Activated gamma-delta T cell treated with Interleukin-2 at 50 U/mL for 16 hours (primary cell): ENCODE data around the gene TBC1D22B.

Experiments used
- DNase-seq: peaks from one replicate; pipeline ENCODE4 v3.0.0-alpha.2; 2020

Gene TBC1D22B, protein sequence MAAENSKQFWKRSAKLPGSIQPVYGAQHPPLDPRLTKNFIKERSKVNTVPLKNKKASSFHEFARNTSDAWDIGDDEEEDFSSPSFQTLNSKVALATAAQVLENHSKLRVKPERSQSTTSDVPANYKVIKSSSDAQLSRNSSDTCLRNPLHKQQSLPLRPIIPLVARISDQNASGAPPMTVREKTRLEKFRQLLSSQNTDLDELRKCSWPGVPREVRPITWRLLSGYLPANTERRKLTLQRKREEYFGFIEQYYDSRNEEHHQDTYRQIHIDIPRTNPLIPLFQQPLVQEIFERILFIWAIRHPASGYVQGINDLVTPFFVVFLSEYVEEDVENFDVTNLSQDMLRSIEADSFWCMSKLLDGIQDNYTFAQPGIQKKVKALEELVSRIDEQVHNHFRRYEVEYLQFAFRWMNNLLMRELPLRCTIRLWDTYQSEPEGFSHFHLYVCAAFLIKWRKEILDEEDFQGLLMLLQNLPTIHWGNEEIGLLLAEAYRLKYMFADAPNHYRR

DNA sequence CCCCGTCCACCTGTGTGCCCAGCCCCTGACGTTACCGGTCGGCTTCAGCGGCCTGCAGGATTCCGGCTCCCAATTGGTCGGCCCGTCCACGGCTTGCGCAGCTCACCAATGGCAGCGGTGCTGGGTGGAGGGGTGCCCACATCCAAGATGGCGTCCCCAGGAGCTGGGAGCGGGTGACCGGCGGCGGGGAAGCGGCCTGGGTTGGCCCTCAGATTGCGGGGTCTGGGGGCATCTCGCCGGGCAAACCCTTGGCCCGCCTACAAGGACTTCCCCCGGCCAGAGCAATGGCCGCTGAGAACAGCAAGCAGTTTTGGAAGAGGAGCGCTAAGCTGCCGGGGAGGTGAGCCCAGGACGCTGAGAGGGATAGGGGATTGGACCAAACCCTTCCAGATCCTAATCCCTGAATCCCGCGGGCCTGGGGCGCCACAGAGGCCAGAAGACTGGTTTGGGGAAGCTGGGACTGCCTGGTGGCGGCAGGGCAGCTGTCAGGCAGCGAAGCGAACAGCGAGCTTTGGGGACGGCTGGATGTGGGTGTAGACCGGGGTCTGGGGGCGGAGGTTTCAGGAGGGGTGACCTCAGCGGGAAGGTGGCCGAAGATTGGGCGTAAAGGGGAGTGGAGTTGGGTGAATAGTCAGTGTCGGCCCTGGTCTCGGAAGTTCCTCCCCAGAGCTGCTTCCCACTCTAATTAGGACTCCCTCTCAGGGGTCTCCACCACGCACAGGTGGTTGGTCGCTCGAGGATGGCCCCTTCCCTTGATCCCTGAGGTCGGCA is at the start of gene TBC1D22B, which contains the start of gene TMEM217:
Gene TBC1D22B (plus strand): TSS at position 139 of the 771 bp plus-strand sequence. CDS start 146 bp downstream, at position 285.
Gene TMEM217 (minus strand): TSS at position 511 of the 771 bp plus-strand sequence. CDS start 39,114 bp downstream, outside the sequence.
- peak; percentile 94 for DNase-seq

DNA sequence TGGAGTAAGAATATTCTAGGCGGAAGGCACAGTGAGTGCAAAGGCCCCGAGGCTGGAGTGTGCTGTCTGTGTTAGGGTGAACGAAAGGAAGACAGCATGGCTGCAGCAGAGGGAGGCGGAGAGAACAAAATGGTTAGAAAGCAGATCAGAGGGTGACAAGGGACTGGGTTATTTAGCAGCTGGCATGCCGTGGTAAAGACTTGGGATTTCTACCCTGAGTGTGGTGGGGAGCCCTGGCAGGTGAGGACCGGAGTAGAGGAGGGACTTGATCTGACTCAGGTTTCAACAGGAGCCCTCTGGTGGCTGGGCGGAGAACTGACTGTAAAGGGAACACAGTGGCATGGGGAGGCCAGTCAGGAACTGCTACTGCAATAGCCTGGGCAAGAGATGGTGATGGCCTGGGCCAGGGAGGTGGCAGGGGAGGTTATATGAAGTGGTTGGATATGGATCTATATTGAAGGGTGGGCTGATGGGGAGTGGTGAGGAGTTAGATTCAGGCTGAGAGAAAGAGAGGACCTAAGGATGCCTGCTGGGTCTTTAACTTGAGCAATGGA is 49.6 kb upstream of the TBC1D22B start:
- DNase-seq: peak; percentile 89

DNA sequence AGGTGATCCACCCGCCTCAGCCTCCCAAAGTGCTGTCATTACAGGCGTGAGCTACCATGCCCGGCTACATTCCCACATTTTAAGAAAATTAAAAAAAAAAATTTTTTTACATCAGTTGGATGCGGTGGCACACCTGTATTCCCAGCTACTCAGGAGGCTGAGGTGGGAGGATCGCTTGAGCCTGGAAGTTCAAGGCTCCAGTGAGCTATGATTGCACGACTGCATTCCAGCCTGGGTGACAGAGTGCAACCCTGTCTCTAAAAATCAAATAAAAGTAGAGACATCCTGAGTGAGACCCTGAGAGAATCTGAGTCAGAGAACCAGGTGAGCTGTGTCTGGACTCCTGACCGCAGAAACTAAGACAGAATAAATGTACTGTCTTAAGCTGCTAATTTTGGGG is 48.8 kb upstream of the TBC1D22B start:
- DNase-seq: no peak

DNA sequence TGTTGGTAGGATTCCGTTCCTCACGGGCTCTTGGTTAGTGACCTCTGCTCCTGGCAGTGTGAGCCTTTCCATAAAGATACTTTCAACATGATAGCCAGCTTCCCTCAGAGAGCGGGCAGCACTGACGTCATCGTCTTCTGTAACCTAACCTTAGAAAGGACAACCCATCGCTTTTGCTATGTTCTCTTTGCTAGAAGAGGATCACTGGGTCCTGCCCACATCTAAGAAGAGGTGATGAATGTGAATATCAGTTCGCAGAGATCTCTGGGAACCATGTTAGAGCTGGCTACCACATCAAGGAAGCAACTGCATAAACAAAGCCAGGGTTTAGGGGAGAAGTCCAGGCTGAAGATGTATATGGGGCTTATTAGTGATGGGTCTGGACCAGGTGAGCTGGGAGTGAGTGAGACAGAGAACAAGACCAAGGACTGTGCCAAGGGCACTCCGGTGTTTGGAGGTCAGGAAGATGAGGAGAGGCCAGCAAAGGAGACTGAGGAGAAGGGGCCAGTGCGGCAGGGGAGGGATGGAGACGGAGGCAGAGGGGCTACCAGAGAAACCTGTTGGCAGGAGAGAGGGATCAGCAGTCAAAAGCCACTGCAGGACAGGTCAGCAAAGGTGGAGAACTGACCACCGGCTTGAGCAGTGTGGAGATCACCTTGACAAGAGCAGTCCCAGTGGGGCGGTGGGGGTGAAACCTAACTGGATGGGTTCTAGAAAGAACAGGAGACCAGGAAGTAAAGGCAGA is 47.9 kb upstream of the TBC1D22B start:
- peak; percentile 43 for DNase-seq

DNA sequence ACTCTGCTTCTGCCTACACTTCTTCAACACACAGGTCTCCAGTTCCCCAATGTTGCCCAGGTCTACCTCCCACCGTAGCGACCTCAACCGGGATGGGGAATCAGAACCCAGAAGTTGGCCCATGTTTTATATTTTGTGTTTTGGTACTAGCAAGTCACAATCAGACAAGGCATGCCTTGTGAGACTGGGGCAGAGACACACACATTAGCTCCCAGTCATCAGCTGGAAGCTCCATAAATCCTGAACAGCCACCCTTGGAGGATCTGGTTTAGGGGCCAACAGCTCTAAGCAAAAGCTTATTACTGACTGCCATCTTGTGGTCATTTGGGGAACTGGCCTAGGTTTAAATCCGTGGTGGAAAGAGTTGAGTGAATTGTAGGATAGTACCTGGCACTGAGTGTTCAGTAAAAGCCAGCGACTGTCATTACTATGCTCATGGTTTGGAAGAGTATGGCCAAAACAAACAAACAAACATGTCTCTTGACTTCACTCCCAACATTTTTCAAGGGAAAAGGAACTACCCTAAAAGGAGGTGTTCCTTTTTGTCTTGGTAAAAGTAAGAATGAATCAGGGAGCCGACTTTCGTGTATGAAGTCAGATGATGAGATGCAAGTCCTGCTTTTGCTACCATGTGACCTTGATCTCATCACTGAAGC is 47.1 kb upstream of the TBC1D22B start:
- DNase-seq: peak; percentile 83

DNA sequence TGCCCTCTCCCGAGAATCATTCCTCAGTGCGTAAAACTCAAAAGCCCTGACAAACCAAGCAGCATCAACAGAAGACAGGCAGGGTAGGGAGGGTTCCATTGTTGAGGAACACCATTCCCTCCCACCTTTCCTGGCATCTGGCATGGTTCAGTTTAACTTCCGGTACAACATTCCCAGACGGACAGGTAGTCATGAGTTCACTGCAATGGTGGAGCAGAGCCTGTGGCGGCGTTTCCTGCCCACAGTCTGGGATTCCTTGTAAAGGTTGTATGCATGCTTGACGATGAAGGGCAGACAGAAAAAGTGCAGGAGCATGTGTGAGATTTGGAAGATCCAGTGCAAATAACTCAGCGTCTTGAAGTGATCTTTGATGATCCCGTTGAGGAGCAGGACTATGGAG is 45.3 kb upstream of the TBC1D22B start:
- DNase-seq: no peak

DNA sequence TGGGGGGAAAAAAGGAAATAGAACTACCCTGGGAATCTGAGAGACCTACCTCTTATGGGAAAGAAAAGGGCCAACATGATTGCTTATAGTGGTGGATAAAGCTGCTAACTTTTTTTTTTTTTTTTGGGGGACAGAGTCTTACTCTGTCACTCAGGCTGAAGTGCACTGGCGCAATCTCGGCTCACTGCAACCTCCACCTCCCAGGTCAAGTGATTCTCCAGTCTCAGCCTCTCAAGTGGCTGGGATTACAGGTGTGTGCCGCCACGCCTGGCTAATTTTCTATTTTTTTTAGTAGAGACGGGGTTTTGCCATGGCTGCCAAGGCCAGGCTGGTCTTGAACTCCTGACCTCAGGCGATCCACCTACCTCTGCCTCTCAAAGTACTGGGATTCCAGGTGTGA is 39.5 kb upstream of the TBC1D22B start:
- no peak for DNase-seq

DNA sequence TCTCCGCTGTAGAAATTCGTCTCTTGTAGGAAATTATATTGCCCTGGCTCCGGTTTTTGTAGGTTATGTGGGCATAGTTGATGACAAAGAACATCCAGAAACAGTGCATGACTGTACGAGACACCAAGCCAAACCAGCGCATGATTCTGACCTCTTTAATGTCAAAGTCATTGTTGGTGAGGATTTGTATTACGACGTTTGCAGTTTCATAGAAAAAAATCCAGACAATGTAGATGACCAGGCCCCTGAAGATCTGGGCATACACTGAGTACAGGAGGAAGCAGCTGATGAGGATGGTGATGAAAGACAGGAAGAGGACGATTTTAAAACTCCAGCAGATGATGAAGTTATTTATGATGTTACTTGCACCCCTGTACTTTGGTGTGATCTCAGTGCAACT is 39.1 kb upstream of the TBC1D22B start:
- DNase-seq: no peak

DNA sequence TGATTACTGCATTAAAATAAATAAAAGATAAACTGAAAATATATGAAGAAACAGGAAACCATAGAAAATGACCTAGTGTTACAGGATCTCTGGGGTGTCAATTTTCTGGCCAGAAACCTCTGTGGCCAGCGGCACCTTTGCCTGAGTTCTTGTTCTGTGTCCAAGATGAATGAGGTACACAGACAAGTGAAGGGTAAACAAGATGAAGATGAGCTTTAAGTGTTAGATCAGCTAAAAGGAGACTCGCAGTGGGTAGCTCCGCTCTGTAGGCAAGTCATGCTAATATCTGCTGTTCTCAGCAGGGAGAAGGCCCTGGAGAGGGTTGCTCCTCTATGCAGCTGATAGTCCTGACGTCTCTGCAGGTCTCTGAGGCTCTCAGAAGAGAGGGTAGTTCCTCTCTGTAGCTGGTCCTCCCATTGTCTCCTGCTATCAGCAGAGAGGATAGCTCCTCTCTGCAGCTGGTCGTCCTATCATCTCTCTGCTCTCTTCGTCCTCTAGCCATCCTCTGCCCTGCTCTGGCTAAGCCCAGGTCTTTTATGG is 35.9 kb upstream of the TBC1D22B start:
- DNase-seq: no peak

DNA sequence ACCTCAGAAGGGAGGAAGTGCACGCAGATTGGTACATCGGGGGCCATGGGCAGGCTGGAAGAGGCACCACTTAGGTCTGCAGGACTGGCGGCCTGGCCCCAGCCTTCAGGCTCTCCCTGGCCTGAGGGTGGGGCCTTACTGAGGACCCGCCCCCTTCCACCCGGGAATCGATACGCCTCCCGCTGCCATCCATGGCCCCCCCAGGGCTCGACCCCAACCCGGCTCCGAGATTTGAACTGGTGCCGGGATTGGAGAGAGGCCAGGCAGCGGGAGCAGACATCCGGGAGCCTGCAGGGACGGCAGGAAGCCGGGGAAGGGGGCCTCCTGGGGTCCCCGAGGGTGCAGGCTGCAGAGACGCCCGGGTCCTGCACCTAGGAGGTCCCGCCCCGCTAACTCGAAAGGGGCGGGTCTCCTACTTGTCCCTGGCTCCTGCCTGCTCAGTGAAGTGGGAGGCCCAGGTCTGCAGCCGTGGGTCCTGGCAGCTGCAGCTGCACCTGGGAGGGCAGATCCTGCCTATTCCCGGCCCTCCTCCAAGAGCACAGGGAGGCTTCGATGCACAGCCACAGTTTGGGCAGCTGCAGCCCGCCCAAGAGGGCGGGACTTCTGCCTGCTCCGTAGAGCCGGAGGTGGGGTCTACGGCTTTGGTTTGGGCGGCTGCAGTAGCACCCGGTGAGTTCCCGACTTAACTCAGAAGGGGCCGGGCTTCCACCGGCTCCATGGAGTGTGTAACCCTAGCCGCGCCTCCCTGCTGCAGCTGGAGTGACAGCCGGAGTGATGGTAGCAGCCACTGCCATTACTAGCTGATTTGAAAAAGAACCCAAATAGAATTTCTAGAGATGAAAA is 35.2 kb upstream of the TBC1D22B start:
- DNase-seq: peak; percentile 55

DNA sequence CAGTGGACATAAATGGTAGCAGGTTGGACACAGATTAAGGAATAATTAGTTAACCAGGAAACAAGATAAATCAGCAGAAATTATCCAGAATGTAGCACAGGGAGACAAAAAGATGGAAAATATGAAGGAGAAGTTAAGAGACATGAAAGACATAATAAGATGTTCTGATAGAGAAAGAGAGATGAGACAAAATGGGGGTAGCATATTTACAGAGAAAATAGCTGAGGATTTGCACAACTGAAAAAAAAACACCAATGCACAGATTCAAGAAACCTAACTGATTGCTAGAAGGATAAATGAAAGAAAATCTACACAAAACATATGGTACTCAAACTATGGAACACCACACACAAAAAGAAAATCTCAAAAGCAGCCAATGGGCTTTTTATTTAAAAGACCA is 34.6 kb upstream of the TBC1D22B start:
- DNase-seq: no peak

DNA sequence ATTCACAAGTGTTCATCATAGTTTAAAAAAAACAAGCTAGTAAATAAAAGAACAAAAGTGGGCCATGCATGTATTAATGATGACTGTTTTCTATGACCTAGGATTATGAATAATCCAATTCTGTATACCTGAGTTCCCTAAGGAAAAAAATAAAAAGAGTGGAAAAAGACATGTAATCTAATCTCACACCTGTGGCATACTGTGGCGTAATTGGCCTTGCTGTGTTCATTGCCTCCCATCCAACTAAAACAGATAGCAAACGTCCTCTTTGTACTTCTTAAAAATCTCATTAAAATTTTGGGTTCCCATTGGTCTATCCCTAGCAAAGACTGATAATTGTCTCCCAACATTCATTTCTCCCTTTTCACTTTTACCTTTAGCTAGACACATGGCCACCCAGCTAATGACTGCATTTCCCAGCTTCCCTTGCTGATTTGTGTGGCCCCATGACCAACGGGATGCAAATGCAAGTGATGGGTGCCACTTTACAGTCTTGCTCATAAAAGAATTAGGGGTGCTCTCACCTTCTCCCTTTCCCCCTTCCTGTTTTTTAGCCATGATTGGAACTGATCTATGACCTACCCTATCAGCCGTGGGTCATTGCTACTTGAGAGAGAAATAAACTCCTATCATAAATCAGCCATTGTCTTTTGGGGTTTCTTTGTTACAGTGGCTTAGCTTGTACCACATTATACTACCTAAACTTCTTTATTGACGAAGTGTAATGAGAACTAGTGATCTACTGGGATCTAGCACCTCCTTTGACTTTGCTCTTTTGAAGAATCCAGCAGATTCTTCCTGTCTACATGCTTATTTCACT is 32.0 kb upstream of the TBC1D22B start:
- DNase-seq: no peak

DNA sequence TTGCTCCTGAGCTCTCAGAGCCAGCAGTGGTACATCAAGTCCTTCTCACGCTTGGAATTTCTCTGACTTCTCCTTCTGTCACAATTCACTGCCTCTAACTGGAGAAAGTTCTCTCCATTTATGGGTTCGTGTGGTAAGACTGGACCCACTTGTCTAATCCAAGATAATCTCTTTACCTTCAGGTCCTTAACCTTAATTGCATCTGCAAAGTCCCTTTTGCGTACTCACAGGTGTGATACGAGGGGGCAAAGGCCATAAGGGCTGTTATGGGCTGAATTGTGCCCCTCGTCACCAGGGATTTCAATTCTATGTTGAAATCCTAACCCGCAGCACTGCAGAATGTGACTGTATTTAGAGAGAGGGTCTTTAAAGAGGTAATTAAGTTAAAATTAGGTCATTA is 27.5 kb upstream of the TBC1D22B start:
- no peak for DNase-seq

DNA sequence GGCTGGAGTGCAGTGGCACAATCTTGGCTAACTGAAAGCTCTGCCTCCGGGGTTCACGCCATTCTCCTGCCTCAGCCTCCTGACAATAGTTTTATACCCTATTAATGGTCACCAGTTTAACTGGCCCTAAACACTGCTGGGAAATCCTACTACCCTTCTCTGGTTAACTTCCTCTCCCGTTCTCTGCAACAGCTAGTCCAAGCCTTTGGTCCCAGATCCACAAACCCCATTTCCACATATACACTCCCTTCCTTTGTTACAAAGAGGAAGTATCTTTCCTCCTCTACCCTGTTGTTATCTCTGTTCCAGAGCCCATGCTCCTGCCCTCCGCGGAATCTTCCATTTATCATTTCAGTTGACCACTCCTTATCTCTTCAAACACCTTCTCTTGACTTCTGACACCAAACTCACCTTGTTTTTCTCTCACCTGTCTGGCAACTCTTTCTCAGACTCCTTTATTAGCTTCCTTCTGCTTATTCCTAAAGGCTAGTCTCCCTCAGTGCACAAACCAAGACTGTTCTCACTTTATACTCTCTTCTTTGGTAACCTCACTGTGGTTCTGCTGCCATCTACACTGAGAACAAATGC is 25.0 kb upstream of the TBC1D22B start:
- DNase-seq: no peak

DNA sequence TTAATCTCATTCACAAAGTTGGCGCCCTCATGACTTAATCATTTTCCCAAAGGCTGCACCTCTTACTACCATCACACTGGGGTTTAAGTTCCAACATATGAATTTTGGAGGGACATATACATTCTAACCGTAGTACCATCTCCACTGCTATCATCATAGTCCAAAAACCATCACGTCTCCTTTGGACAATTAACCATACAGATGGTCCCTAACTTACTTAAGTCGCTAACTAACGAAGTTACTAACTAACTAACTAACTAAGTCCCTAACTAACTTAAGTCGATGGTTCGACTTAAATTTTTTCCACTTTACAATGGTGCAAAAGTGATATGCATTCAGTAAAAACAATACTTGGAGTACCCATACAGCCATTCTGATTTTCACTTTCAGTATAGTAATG is 24.0 kb upstream of the TBC1D22B start:
- no peak for DNase-seq

DNA sequence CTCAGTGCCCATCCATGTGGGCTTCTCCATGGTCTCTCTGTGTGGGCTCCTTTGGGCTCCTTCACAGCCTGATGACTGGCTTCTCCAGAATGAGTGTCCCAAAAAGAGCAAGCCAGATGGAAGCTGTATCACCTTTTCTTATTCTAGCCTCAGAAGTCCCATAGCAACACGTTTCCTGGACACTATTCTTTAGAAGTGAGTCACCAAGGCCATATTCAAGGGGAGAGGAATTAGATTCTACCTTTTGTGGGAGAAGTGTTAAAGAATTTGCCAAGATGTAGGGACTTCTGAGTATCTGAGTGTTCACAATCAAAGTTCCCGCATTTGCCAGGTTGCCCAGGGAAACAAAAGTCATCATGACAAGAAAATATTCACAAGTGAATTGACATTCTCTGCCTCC is 20.7 kb upstream of the TBC1D22B start:
- no peak for DNase-seq

DNA sequence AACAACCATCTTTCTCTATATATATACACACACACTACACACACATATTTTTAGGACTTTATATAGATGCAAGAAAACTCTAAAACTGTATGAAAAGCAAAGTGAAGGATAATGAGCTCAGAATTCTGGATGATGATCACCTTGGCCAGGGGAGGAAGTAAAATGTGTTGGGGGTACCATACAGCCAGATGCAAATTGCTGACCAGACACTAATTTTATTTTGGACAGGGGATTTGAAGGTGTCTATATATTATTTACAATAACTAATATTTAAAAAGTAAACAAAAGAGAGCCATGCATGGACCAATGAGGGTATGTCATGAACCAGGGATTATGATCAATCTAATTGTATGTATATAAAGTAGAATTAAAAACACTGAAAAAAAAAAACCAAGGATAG is 19.8 kb upstream of the TBC1D22B start:
- no peak for DNase-seq

DNA sequence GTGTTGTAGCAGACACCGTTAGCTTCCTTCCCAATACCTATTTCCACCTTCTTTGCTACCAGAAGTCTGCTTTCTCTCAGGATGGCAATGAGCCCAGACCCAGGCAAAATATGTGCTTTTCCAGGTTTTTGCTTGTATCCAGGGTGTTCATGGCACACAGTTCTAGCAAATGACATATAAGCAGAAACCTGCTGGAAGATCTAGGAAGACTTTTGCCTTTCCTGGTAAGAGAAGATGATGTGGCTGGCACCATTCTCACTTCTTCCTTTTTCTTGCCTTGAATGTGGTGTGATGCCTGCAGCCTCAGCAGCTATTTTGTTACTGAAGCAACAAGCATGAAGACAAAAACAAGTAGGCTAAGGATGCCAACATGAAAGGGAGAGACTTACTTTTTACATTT is 19.2 kb upstream of the TBC1D22B start:
- no peak for DNase-seq

DNA sequence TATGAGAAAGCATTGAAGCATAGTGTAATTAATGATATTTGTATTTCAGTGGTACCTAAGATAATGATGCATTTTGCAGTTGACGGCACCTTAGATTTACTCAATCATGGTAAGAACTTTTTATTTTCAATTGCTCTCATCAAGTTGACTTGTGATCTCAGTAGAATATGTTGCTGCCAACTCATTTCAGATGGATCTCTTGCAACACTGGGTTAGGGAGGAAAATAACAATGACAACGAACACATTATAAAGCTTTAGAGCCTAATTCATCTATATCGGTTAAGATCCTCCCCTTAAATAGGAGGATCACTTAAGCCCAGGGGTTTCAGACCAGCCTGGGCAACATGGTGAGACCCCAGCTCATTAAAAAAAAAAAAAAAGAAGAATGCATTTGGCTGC is 18.0 kb upstream of the TBC1D22B start:
- DNase-seq: no peak
